GM18498 (cell line): ENCODE results near the gene MPV17.
"Not testable (repeated sequence)": the region's sequence is repeated elsewhere in the genome, so short reads cannot be mapped to it uniquely, and the experiment has no call there.

Experiments used
- ATAC-seq: cut with Tn5 transposase; IDR thresholded peaks from one replicate; pipeline ENCODE4 v1.9.1; 2021; ENCODE audit warnings: mild to moderate bottlenecking, moderate library complexity; ENCODE audit not compliant: unreplicated experiment

The MPV17 gene

DNA sequence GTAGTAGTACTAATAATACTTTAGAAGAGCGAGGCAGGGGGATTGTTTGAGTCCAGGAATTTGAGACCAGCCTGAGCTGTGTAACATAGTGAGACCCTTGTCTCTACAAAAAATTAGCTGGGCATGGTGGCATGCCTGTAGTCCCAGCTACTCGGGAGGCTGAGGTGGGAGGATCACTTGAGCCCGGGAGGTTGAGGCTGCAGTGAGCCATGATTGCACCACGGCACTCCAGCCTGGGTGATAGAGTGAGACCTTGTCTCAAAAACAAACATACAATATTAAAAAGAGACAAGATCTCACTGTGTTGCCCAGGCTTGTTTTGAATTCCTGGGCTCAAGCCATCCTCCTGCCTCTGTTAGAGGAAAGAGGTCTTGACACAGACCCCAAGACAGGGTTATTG, 22.3 kb downstream of the MPV17 start:
- not testable (repeated sequence) for ATAC-seq

- no peak for ATAC-seq
Observed at GRCh38 chr2:27298391-27299080, 24.4 kb downstream of the MPV17 start.

DNA sequence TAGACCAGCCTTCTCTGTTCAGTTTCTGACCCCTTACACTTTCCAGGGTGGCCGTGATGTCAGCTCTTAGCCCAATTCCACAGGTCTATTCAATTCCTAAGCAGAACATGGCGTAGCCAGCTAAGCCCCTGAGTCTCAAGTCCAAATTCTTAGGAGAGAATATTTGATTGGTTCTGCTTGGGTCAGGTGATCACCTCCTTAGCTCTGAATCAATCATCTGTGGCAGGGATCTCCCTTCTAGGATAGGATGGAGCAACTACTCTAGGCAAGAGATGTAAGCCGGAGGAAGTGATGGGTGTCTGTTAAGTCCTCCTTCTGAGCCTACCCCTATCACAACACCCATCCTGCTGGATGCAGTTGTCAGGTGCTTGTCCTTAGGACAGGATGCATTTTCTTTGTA, 25.7 kb downstream of the MPV17 start:
- ATAC-seq, result no peak

- no peak for ATAC-seq
Observed at GRCh38 chr2:27296481-27296880, 26.4 kb downstream of the MPV17 start.

GRCh38 chr2:27294928-27295327, 28.0 kb downstream of the MPV17 start:
- ATAC-seq, result no peak

- ATAC-seq, result no peak
Observed at GRCh38 chr2:27291865-27292264, 31.0 kb downstream of the MPV17 start.

DNA sequence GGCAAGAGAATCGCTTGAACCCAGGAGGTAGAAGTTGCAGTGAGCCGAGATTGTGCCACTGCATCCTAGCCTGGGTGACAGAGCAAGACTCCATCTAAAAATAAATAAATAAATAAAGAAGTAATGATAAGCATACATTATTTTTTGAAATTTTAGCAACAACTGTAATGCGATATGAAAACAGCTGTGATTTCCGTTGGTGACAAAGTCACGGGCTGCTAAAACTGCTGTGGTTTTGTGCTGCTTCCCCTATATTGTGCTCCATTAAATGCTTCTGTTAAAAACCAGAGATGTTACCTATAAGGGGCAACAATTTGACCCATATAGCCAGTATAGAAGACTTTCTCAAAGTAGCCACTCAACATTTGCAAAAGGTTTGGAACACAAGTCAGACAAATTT, 32.3 kb downstream of the MPV17 start:
- no peak for ATAC-seq

DNA sequence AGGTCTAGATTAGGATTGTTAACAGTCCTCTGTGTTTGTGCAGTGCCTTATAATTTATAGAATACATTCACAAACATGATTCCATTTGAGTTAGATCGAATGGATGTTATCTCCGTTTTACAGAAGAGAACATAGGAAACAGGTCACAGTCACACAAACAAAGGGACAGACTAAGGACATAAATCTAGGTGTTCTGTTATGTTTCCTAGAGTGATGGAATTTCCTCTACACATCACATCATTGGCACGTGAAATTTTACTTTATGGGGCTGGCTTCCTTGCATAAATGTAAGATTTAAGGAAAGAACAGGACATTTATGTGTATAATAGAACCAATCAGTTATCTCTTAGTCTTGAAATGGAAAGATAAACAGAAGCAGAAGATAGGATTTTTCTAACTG, 34.3 kb downstream of the MPV17 start:
- ATAC-seq, result no peak

DNA sequence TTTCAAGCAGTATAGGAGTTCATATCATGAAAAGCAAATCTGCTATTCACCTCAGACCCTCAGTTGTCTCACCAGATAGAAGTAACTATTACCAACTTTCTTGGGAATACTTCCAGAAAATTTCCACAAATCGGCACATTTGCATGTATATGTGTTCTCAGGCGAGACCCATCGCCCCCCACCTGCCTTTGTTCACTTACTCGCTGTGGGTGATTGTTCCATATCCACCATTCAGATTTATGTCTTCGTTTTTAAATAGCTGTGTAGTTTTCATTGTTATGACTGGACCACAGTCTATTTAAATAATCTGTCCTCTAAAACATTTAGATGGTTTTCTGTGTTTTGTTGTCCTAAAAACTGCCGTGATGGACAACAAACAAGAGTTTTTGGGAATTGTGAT, 37.4 kb downstream of the MPV17 start:
- no peak for ATAC-seq

- ATAC-seq, result no peak
Observed at GRCh38 chr2:27284996-27285395, 37.9 kb downstream of the MPV17 start.

DNA sequence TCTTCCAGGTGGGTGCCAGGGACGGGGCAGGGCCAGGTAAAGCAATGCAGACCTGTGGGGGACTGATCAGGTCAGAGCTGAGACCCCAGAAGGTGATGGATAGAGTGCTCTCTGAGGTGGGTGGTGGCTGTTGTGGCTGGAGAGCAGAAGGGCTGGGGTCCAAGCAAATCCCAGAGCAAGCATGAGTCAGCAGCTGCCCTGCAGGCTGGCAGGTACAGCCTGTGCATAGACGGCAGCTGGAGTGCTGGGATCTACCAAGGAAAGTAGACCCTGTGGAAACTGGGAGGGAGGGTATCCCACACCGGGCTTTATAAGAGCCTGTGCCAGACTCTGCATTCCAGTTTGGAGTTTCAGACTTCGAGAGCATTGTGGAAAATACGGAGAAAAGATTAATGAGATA, 40.0 kb downstream of the MPV17 start:
- no peak for ATAC-seq

GRCh38 chr2:27281855-27282559, 40.9 kb downstream of the MPV17 start, which contains the start of gene TRIM54:
TSS of gene TRIM54 (plus strand) at chr2:27282429. CDS start at chr2:27282732, 303 bp downstream.
- ATAC-seq, result no peak

- ATAC-seq, result no peak
Observed at GRCh38 chr2:27281442-27281841, 41.5 kb downstream of the MPV17 start.

- no peak for ATAC-seq
Observed at GRCh38 chr2:27280826-27281225, 42.1 kb downstream of the MPV17 start.

DNA sequence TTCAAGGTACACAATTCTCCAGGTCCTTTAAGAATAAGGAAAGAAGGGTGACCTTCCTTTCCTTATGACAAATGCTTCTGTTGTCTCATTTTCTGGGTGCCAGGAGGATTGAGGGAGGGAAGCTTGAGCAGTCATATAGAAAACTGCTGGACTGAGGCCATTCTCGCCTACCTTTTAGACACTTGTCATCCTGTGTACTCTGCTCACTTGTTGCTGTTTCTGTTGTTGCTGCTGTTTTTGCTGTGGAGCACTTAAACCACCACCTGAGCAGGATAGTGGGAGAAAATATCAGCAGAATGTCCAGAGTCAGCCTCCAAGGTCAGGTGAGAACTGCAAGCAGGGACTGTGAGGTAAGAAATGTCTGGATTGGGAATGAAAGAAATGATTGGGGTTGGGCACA, 44.9 kb downstream of the MPV17 start:
- no peak for ATAC-seq

DNA sequence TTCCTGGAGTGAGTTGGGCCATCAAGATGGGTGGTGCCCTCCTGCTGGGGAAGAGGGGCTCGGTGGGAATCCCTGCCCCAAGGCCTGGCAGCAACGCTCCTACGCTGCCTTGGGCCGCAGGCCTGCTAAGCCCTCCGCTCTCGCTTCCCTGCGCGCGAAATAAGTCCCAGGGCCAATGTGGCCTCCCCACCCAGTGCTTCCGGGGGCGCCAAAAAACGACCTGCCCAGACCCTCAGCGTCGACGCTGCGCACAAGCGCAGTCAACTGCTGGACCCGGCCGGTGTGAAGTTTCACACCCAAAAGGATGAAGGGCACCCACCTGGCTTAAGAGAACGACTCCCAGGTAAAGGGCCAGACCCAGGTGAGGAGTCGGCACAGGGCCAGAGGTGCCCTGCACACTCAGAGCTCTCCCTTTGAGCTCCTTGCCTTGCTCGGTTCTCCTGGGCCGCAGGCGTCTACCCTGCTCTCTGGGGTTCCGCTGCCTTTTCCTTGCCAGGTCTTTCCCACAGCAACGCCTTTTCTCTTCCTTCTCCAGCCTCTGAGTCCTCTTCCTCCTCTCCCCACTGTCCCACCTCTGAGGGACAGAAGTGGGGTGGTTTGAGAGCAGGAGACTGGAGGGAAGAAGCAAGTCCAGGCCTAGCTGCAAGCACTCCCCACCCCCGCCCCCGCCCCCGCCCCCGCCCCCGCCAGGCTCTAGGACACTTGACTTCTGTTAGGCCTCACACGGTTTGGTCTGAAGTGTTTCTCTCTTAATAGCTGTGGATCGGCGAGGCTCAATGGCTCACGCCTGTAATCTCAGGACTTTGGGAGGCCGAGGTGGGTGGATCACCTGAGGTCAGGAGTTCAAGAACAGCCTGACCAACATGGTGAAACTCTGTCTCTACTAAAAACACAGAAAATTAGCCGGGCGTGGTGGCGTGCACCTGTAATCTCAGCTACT, 47.4 kb downstream of the MPV17 start, which contains the start of gene DNAJC5G:
DNAJC5G (plus strand) TSS at position 223 of the 940 bp plus-strand sequence. CDS start 1,296 bp downstream, outside the sequence.
- ATAC-seq, result no peak

GRCh38 chr2:27272537-27273522, 50.1 kb downstream of the MPV17 start:
- ATAC-seq, result not testable (repeated sequence)

GRCh38 chr2:27271631-27272340, 51.1 kb downstream of the MPV17 start:
- ATAC-seq, result no peak

GRCh38 chr2:27270670-27271069, 52.2 kb downstream of the MPV17 start:
- no peak for ATAC-seq
